Measurements from ENCODE around the gene PDGFB. TPM values are rescaled to one million over a fixed set of nuclear protein-coding genes. Genes with fewer than 3 reads are reported as not detected.

PDGFB gene
- total and polyA plus RNA-seq, 9 of the 15 experiments (the other 6 are each of a cell fraction or from before 2014, with no cell fraction given), result 0.07 to 4.0 (median 0.48) TPM; not detected in 1

- TF ChIP-seq REST (IDR thresholded peaks at IDR 0.05; ENCODE audit: borderline replicate concordance) (no peak), REST (CRISPR knock-in tag; IDR thresholded peaks at IDR 0.05; ENCODE audit: low read depth) (no peak), FOXM1 (IDR thresholded peaks at IDR 0.05; ENCODE audit: low read depth) (peak; percentile 63; the same call in 1 of the 2 replicates), FOXM1 (CRISPR knock-in tag; IDR thresholded peaks at IDR 0.05; ENCODE audit: low read depth) (no peak), TAL1 (IDR thresholded peaks at IDR 0.05) (peak; percentile 71), KDM1A (IDR thresholded peaks at IDR 0.05) (peak; percentile 80 to 90), KLF6 (CRISPR knock-in tag; IDR thresholded peaks at IDR 0.05; ENCODE audit: borderline replicate concordance) (no peak), FOS (IDR thresholded peaks at IDR 0.05; ENCODE audit: extremely low read depth, insufficient read length) (no peak), NBN (IDR thresholded peaks at IDR 0.05; ENCODE audit: low read depth) (no peak), MCM3 (IDR thresholded peaks at IDR 0.05) (no peak), ZNF696 (CRISPR knock-in tag; conservative IDR thresholded peaks at IDR 0.05) (no peak), HDAC1 (IDR thresholded peaks at IDR 0.05) (no peak), FOXJ2 (tag; IDR thresholded peaks at IDR 0.05) (no peak)
These were observed 2.0 kb upstream of the PDGFB start (continued) for GRCh38 chr22:39246690-39247332.

Measured in K562 (cell line).